Skeletal muscle tissue (tissue), 1 donor: ENCODE measurements around the gene VAMP1. TPM values are rescaled to one million over a fixed set of nuclear protein-coding genes. Genes with fewer than 3 reads are reported as not detected.

Experiments
- total RNA-seq: library from RNA; depleted of rRNA; stranded (reverse); fragments of >200 nt; gene quantifications from one replicate; pipeline ENCODE4 v1.2.3, GENCODE V29; 2014

The VAMP1 gene
- total RNA-seq, 1 donor from 2014 or later: 2.6 TPM

Other genes starting within 250 kb of the VAMP1 start
- 0.52 TPM for gene PLEKHG6, start 160.0 kb downstream of the VAMP1 start, total RNA-seq
- 47.5 TPM for gene TNFRSF1A, start 128.6 kb downstream of the VAMP1 start, total RNA-seq
- not detected for gene SCNN1A, start 95.1 kb downstream of the VAMP1 start, total RNA-seq
- gene LTBR, start 86.5 kb downstream of the VAMP1 start, total RNA-seq: 11.0 TPM
- gene CD27, start 25.7 kb downstream of the VAMP1 start, total RNA-seq: not detected
- gene TAPBPL, start 18.6 kb downstream of the VAMP1 start, total RNA-seq: 4.2 TPM
- gene MRPL51, start 22.6 kb upstream of the VAMP1 start, total RNA-seq: 141 TPM
- 23.0 TPM for gene NCAPD2, start 23.4 kb upstream of the VAMP1 start, total RNA-seq
- 5,507 TPM for gene GAPDH, start 63.8 kb upstream of the VAMP1 start, total RNA-seq
- gene IFFO1, start 85.4 kb upstream of the VAMP1 start, total RNA-seq: 8.9 TPM
- 6.3 TPM for gene NOP2, start 97.6 kb upstream of the VAMP1 start, total RNA-seq
- 211 TPM for gene CHD4, start 136.7 kb upstream of the VAMP1 start, total RNA-seq
- gene LPAR5, start 165.3 kb upstream of the VAMP1 start, total RNA-seq: 1.0 TPM
- gene ACRBP, start 176.8 kb upstream of the VAMP1 start, total RNA-seq: 1.0 TPM
- 38.1 TPM for gene ING4, start 192.4 kb upstream of the VAMP1 start, total RNA-seq
- 8.4 TPM for gene ZNF384, start 218.7 kb upstream of the VAMP1 start, total RNA-seq
- under 0.01 TPM for gene PIANP, start 230.1 kb upstream of the VAMP1 start, total RNA-seq